ENCODE measurements around the gene OR10A6.

OR10A6 gene

GRCh38 chr11:7909585-7910285 lies 21.3 kb downstream of the OR10A6 start:
- DNase-seq: no peak

- DNase-seq: no peak
Measured at GRCh38 chr11:7907121-7907520, 23.9 kb downstream of the OR10A6 start.

- DNase-seq: no peak
Measured at GRCh38 chr11:7906481-7906880, 24.6 kb downstream of the OR10A6 start.

- DNase-seq: no peak
Measured at GRCh38 chr11:7905961-7906429, 25.1 kb downstream of the OR10A6 start.

- no peak for DNase-seq
Measured at GRCh38 chr11:7905549-7905948, 25.5 kb downstream of the OR10A6 start.

- DNase-seq: no peak
Measured at GRCh38 chr11:7904917-7905316, 26.2 kb downstream of the OR10A6 start.

GRCh38 chr11:7903940-7904339 lies 27.1 kb downstream of the OR10A6 start:
- no peak for DNase-seq

GRCh38 chr11:7901319-7901854 lies 29.7 kb downstream of the OR10A6 start:
- DNase-seq: no peak

- no peak for DNase-seq
Measured at GRCh38 chr11:7900686-7901085, 30.4 kb downstream of the OR10A6 start.

- no peak for DNase-seq
Measured at GRCh38 chr11:7899418-7899817, 31.6 kb downstream of the OR10A6 start.

- DNase-seq: no peak
Measured at GRCh38 chr11:7898666-7899283, 32.3 kb downstream of the OR10A6 start.

GRCh38 chr11:7896009-7896785 lies 34.9 kb downstream of the OR10A6 start:
- DNase-seq: no peak

GRCh38 chr11:7894251-7894650 lies 36.8 kb downstream of the OR10A6 start:
- no peak for DNase-seq

GRCh38 chr11:7893796-7894195 lies 37.3 kb downstream of the OR10A6 start:
- DNase-seq: no peak

GRCh38 chr11:7892840-7893254 lies 38.2 kb downstream of the OR10A6 start:
- no peak for DNase-seq

GRCh38 chr11:7892059-7892699 lies 38.9 kb downstream of the OR10A6 start:
- DNase-seq: no peak

- no peak for DNase-seq
Measured at GRCh38 chr11:7890417-7891172, 40.5 kb downstream of the OR10A6 start.

GRCh38 chr11:7889985-7890384 lies 41.1 kb downstream of the OR10A6 start:
- DNase-seq: no peak

GRCh38 chr11:7882860-7883259 lies 48.2 kb downstream of the OR10A6 start:
- DNase-seq: no peak
